H7 (cell line): ENCODE results near the gene SDHAF4. TPM values are rescaled to one million over a fixed set of nuclear protein-coding genes. Genes with fewer than 3 reads are reported as not detected.
"Not testable (repeated sequence)": the region's sequence is repeated elsewhere in the genome, so short reads cannot be mapped to it uniquely, and the experiment has no call there.

Experiments
- DNase-seq: peaks from one replicate; pipeline ENCODE4 v3.0.0; 2012
- H3K27me3 ChIP-seq: 2 replicates; pipeline ENCODE4 v1.6.0; 2011; ENCODE audit warnings: mild to moderate bottlenecking, low read length; ENCODE audit not compliant: control insufficient read depth, insufficient read depth
- H3K36me3 ChIP-seq: replicated peaks from 2 replicates; pipeline ENCODE4 v1.5.1; 2011; ENCODE audit warnings: low read length; ENCODE audit not compliant: control insufficient read depth, insufficient read depth
- H3K4me3 ChIP-seq: 2 replicates; pipeline ENCODE4 v1.5.1; 2011; ENCODE audit warnings: low read depth, mild to moderate bottlenecking, control low read depth, low read length, moderate library complexity; ENCODE audit not compliant: insufficient read depth
- total RNA-seq: library from RNA; depleted of rRNA; stranded (reverse); fragments of >200 nt; shearing (Covaris generic); gene quantifications from 2 replicates; pipeline ENCODE4 v1.2.3, GENCODE V29; 2014

The SDHAF4 gene
- total RNA-seq, 1 experiment from 2014 or later: 32.3 TPM

DNA sequence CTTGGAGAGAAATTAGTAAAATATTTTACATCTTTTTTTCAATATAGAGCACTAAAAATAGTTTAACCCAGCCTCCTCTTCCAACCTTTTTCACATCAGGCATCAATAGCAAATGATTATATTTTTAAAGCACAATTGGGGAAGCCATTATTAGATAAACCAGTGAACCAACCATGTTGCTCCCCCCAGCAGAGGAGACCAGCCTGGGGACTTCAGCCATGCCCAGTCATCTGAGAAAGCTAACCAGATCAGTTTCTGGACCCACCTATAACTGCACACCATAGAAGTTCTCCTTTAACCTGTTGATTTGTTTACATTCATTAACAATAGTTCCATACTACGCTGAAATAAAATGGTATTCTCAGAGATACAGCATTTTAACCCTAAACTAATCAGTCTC is 13.8 kb upstream of the SDHAF4 start:
- Histone ChIP-seq H3K4me3 (no peak overlapping the region), H3K36me3 (no peaks in the 10 kb centered on the region; the same call in 1 of the 2 replicates), H3K27me3 (no peaks in the 10 kb centered on the region)
- DNase-seq: no peak

GRCh38 chr6:70557998-70558397 is 8.7 kb upstream of the SDHAF4 start:
- no peaks in the 10 kb centered on the region for H3K36me3 ChIP-seq
- H3K27me3 ChIP-seq: no peaks in the 10 kb centered on the region
- no peak overlapping the region for H3K4me3 ChIP-seq
- DNase-seq: no peak

DNA sequence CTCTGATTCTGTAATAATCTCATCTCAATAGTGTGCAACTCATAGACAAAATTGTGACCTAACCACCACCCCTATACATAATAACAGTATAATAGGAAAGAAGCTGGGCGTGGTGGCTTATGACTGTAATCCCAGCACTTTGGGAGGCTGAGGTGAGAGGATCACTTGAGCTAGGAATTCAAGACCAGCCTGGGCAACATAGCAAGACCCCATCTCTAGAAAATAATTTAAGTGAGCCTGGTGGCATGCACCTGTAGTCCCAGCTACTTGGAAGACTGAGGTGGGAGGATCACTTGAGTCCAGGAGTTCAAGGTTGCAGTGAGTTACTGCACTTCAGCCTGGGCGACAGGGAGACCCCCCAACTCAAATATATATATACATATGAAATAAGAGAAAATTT is 4.3 kb upstream of the SDHAF4 start:
- DNase-seq, H3K27me3 ChIP-seq, H3K4me3 ChIP-seq, H3K36me3 ChIP-seq: not testable (repeated sequence)

DNA sequence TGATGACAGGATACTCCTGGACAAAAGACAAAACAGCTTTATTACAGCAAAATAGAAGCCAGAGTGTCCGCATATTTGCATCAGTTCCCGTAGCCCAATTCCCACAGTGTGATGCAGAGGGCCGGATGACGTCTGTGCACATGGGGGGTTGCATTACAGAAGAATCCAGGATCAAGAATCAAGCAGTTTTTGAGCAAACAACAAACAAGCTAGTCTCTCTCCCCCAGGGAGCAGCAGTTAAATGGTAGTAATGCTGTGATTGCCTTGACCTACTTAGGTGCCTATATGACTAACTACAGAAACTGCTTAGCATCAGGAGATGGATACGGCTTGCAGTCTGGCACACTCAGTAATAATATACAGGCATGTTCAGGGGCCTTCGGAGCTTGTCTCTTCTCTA is 3.2 kb upstream of the SDHAF4 start:
- Histone ChIP-seq H3K27me3 (no peaks in the 10 kb centered on the region; the same call in 1 of the 2 replicates), H3K36me3 (peaks cover 2% of the 10 kb centered on the region; the same call in 1 of the 2 replicates), H3K4me3 (no peak overlapping the region)
- DNase-seq: no peak

- DNase-seq: no peak
- no peaks in the 10 kb centered on the region for H3K27me3 ChIP-seq
- no peaks in the 10 kb centered on the region; the same call in none of the 2 replicates for H3K36me3 ChIP-seq
- H3K4me3 ChIP-seq: no peak overlapping the region
These were observed 7.9 kb downstream of the SDHAF4 start for GRCh38 chr6:70574643-70575042.

DNA sequence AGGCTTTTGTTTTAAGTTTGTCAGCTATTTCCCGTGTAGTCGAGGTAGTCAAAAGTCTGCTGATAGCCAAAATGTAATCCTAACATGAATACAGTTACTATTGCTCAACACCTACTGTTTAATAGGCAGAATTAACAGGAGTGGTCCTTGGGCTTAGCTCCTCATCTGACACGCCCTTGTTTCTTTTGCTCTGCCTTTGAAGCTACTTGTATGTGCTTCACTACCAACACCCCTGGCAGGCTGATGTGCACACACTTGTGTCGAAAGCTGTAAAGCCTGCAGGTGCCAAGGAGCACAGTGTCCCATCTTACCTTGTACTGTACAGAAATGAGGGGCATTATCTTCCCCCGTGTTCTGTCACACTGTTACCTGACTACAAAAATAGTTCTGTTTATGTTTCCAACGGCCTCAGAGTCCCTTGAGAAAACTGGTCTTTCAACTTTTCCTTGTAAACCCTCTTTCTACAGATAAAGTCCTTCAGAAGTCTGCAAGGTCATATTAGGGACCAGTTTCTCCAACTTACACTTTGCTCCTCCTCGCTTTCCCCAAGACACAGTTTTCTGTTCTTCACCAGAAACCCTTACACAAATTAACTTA is 9.3 kb downstream of the SDHAF4 start:
- no peaks in the 10 kb centered on the region for H3K27me3 ChIP-seq
- no peak overlapping the region for H3K4me3 ChIP-seq
- no peaks in the 10 kb centered on the region; the same call in none of the 2 replicates for H3K36me3 ChIP-seq
- DNase-seq: no peak

- no peak for DNase-seq
- H3K36me3 ChIP-seq: no peaks in the 10 kb centered on the region; the same call in none of the 2 replicates
- no peaks in the 10 kb centered on the region for H3K27me3 ChIP-seq
- no peak overlapping the region for H3K4me3 ChIP-seq
These were observed 19.4 kb downstream of the SDHAF4 start for GRCh38 chr6:70586114-70586513.

- H3K4me3 ChIP-seq: no peak overlapping the region
- DNase-seq: no peak
- no peaks in the 10 kb centered on the region for H3K27me3 ChIP-seq
- H3K36me3 ChIP-seq: no peaks in the 10 kb centered on the region
These were observed 23.7 kb downstream of the SDHAF4 start for GRCh38 chr6:70590400-70590799.

GRCh38 chr6:70592391-70593117 is 25.8 kb downstream of the SDHAF4 start:
- DNase-seq: no peak
- H3K36me3 ChIP-seq: no peaks in the 10 kb centered on the region
- H3K27me3 ChIP-seq: no peaks in the 10 kb centered on the region
- no peak overlapping the region for H3K4me3 ChIP-seq

- Histone ChIP-seq H3K4me3 (no peak overlapping the region), H3K36me3 (no peaks in the 10 kb centered on the region), H3K27me3 (no peaks in the 10 kb centered on the region)
- DNase-seq: no peak
These were observed 26.4 kb downstream of the SDHAF4 start for GRCh38 chr6:70593118-70593486.

DNA sequence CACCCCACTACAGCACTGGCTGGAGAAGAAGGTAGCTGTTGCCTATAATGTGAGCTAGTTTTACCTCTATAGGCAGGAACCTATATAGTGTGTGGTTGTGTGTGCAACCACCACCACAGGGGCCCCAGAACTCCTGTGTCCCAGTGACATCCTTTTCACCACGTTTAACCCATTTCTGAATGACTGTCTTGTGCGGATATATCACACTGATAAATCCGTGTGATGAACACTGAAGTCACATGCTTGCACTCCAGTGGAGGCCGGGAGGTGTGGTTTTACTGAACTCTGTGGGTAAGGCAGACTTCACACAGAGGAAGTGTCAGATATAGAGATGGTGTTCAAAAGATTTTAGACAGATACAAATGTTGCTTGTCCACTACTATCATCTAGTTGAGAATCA is 32.5 kb downstream of the SDHAF4 start:
- Histone ChIP-seq H3K4me3 (no peak overlapping the region), H3K36me3 (no peaks in the 10 kb centered on the region), H3K27me3 (no peaks in the 10 kb centered on the region)
- DNase-seq: no peak

DNA sequence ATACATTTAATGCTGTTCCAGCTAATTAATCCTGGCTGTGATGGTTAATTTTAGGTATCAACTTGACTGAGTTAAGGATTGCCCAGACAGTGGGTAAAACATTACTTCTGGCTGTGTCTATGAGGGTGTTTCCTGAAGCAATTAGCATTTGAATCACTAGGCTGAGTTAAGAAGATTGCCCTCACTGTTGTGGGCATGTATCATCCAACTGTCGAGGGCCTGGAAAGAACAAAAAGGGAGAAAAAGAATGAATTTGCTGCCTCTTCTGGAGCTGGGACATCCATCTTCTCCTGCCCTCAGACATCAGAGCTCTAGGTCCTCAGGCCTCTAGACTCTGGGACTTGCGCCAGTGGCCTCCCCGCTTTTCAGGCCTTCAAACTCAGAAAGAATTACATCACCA is 34.3 kb downstream of the SDHAF4 start:
- DNase-seq: peak; percentile 34
- no peaks in the 10 kb centered on the region for H3K27me3 ChIP-seq
- H3K36me3 ChIP-seq: no peaks in the 10 kb centered on the region
- no peak overlapping the region for H3K4me3 ChIP-seq

DNA sequence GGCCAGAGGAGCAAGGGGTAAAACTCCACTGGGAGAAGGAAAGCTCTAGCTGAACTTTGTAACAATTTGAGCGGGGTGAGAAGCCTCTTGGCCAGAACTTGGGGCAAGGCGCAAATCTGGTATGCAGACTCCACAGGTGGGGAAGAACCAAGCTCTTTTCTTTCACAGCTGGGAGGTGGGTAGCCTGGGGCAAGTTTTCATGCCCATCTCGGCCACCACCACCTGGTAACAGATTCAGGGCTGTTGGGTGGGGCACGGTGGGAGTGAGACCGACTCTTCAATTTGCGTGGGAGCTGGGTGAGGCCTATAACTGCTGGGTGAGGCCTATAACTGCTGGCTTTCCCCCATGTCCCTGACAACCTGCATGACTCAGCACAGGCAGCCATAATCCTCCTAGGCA is 37.5 kb downstream of the SDHAF4 start:
- no peak overlapping the region for H3K4me3 ChIP-seq
- H3K27me3 ChIP-seq: no peaks in the 10 kb centered on the region
- no peaks in the 10 kb centered on the region for H3K36me3 ChIP-seq
- DNase-seq: no peak

GRCh38 chr6:70607371-70607770 is 40.6 kb downstream of the SDHAF4 start:
- H3K36me3 ChIP-seq, DNase-seq, H3K4me3 ChIP-seq, H3K27me3 ChIP-seq: not testable (repeated sequence)

- not testable (repeated sequence) for H3K4me3 ChIP-seq, DNase-seq, H3K36me3 ChIP-seq, H3K27me3 ChIP-seq
These were observed 42.5 kb downstream of the SDHAF4 start for GRCh38 chr6:70609181-70609580.
